Subcutaneous adipose tissue (tissue), 4 donors: ENCODE data around the gene PCSK5. TPM values are rescaled to one million over a fixed set of nuclear protein-coding genes. Genes with fewer than 3 reads are reported as not detected.

Source experiments
- CTCF ChIP-seq: fragments of 450-650 bp; IDR thresholded peaks from one replicate; pipeline ENCODE4 v1.5.1; 2016; ENCODE audit warnings: low read depth, mild to moderate bottlenecking, control low read depth, antibody characterized with exemption, moderate library complexity
- total RNA-seq, 4 donors: library from RNA; depleted of rRNA; stranded (reverse); fragments of >200 nt; gene quantifications; one replicate each; pipeline ENCODE4 v1.1.0, GENCODE V29; 2016

Gene PCSK5
- total RNA-seq, 4 donors from 2014 or later, result 18.4 to 36.4 (median 20.1) TPM

- no peak for TF ChIP-seq CTCF
Observed at GRCh38 chr9:76313771-76314170, 423.3 kb downstream of the PCSK5 start.

- TF ChIP-seq CTCF, result no peak
Observed at GRCh38 chr9:76314321-76314720, 423.8 kb downstream of the PCSK5 start.

- TF ChIP-seq CTCF, result no peak
Observed at GRCh38 chr9:76316069-76316468, 425.6 kb downstream of the PCSK5 start.

GRCh38 chr9:76321195-76321828 lies 430.8 kb downstream of the PCSK5 start:
- no peak for TF ChIP-seq CTCF

GRCh38 chr9:76322810-76323209 lies 432.3 kb downstream of the PCSK5 start:
- no peak for TF ChIP-seq CTCF

GRCh38 chr9:76323490-76323889 lies 433.0 kb downstream of the PCSK5 start:
- no peak for TF ChIP-seq CTCF

GRCh38 chr9:76330034-76330433 lies 439.6 kb downstream of the PCSK5 start:
- TF ChIP-seq CTCF, result no peak
